GM12878 (cell line): ENCODE measurements around the gene CLTCL1. TPM values are rescaled to one million over a fixed set of nuclear protein-coding genes. Genes with fewer than 3 reads are reported as not detected.

Experiments
- ATAC-seq: fragments of 200-7000 bp; cut with Tn5 transposase; 3 replicates; pipeline ENCODE4 v1.9.1; 2020; ENCODE audit warnings: mild to moderate bottlenecking, moderate library complexity
- BruUV-seq: library from RNA; stranded (reverse); fragments of 400-500 nt; replicated peaks from 2 replicates; lab custom pipeline; 2021; lab: Mats Ljungman, UMichigan
- CTCF ChIA-PET: fragments of 300-600 bp; sonication (Branson Sonifier 250); formaldehyde crosslinking; extraction: SDS; loops from one replicate; lab custom pipeline; 2021; ENCODE audit warnings: inconsistent platforms; lab: Yijun Ruan, JAX
- POLR2A ChIA-PET: fragments of 350-600 bp; formaldehyde crosslinking; extraction: SDS; loops from one replicate; lab custom pipeline; 2021; ENCODE audit warnings: inconsistent platforms; lab: Charles Lee
- RAD21 ChIA-PET: fragments of 300-600 bp; sonication (Branson Sonifier 250); formaldehyde crosslinking; loops from one replicate; lab custom pipeline; 2023; ENCODE audit warnings: antibody characterized with exemption; ENCODE audit not compliant: unreplicated experiment; lab: Charles Lee
- SMC1A ChIA-PET: fragments of 300-600 bp; sonication (Branson Sonifier 250); formaldehyde crosslinking; loops from one replicate; lab custom pipeline; 2023; ENCODE audit not compliant: unreplicated experiment, uncharacterized antibody; lab: Charles Lee
- DNase-seq: peaks from one replicate; pipeline ENCODE4 v3.0.0-alpha.2; 2011; ENCODE audit warnings: low read depth, low spot score
- FAIRE-seq: peaks from 3 replicates; lab custom pipeline; 2011; peaks lifted over from hg19 to GRCh38; lab: Jason Lieb, UNC
- H2AFZ ChIP-seq: 2 replicates; pipeline ENCODE4 v1.6.0; 2011; ENCODE audit warnings: low read depth, low read length, control low read depth; ENCODE audit not compliant: control insufficient read depth
- H3K27ac ChIP-seq: 2 replicates; pipeline ENCODE4 v1.5.1; 2011; ENCODE audit warnings: control low read depth; ENCODE audit not compliant: control insufficient read depth, insufficient read depth
- H3K27me3 ChIP-seq, 2 experiments: replicated peaks in 1 of 2; 2 replicates each; pipeline versions ENCODE4 v1.6.0 to v1.6.1; 2011; ENCODE audit warnings: low read length in 1 of 2; ENCODE audit not compliant: control insufficient read depth in 2 of 2, insufficient read depth in 2 of 2
- H3K36me3 ChIP-seq, 2 experiments: 2 replicates each; pipeline ENCODE4 v1.5.1; 2011; ENCODE audit warnings: low read length in 1 of 2; ENCODE audit not compliant: control insufficient read depth in 2 of 2, insufficient read depth in 2 of 2
- H3K4me1 ChIP-seq: 2 replicates; pipeline ENCODE4 v1.6.1; 2011; ENCODE audit warnings: mild to moderate bottlenecking, low read length, moderate library complexity, mixed read lengths; ENCODE audit not compliant: control insufficient read depth, insufficient read depth
- H3K4me2 ChIP-seq: 2 replicates; pipeline ENCODE4 v1.6.0; 2011; ENCODE audit warnings: control low read depth; ENCODE audit not compliant: control insufficient read depth, insufficient read depth
- H3K4me3 ChIP-seq: fragments of 200-600 bp; sonication (generic); 2 replicates; pipeline ENCODE4 v1.5.1; 2016
- H3K79me2 ChIP-seq: 2 replicates; pipeline ENCODE4 v1.6.0; 2011; ENCODE audit warnings: low read length; ENCODE audit not compliant: control insufficient read depth, insufficient read depth
- H3K9ac ChIP-seq: 2 replicates; pipeline ENCODE4 v1.8.0; 2011; ENCODE audit warnings: low read length, control low read depth, mixed read lengths; ENCODE audit not compliant: control insufficient read depth, insufficient read depth
- H3K9me3 ChIP-seq: replicated peaks from 3 replicates; pipeline ENCODE4 v1.5.1; 2011; ENCODE audit warnings: mild to moderate bottlenecking, low read length; ENCODE audit not compliant: control insufficient read depth, insufficient read depth
- H4K20me1 ChIP-seq: 2 replicates; pipeline ENCODE4 v1.6.0; 2011; ENCODE audit not compliant: control insufficient read depth, insufficient read depth
- MTA2 ChIP-seq: fragments of 450-650 bp; IDR thresholded peaks from 2 replicates; pipeline ENCODE4 v1.6.1; 2016; ENCODE audit warnings: low read depth, mild to moderate bottlenecking, moderate library complexity
- NFYA ChIP-seq: IDR thresholded peaks from 2 replicates; pipeline ENCODE4 v1.6.1; 2011; ENCODE audit warnings: low read depth, mild to moderate bottlenecking, low read length, improper control_type of control experiment, borderline replicate concordance
- PAX5 ChIP-seq: IDR thresholded peaks from 2 replicates; pipeline ENCODE4 v1.6.1; 2011; ENCODE audit warnings: low read depth, low read length, borderline replicate concordance
- RELB ChIP-seq: fragments of 450-650 bp; IDR thresholded peaks from 2 replicates; pipeline ENCODE4 v1.6.1; 2017; ENCODE audit warnings: low read depth, mild to moderate bottlenecking, moderate library complexity
- ZNF592 ChIP-seq: fragments of 450-650 bp; IDR thresholded peaks from 2 replicates; pipeline ENCODE4 v1.6.1; 2017; ENCODE audit warnings: mild to moderate bottlenecking, moderate library complexity
- WGBS: methylation state at CpG from one replicate; pipeline ENCODE4 v1.1.6; 2016; ENCODE audit warnings: low lambda C conversion rate; ENCODE audit not compliant: insufficient replicate concordance, insufficient coverage; ENCODE audit errors: missing lambda C conversion rate; 5-methylcytosine and 5-hydroxymethylcytosine counted together
- in situ Hi-C: fragments of 300-500 bp; cut with MboI; formaldehyde crosslinking; loops from 9 replicates; pipeline ENCODE4 v1.14.3; 2018; ENCODE audit warnings: mixed read lengths
- intact Hi-C: fragments of 100-400 bp; cut with micrococcal nuclease; formaldehyde crosslinking; loops from one replicate; pipeline ENCODE4 v1.14.2; 2022; ENCODE audit not compliant: unreplicated experiment
- polyA plus RNA-seq, 11 experiments: library from polyadenylated mRNA; depleted of rRNA in 4 of 11; unstranded in 6 of 11; stranded (reverse) in 5 of 11; fragments of >200 nt; fragmentation: Nextera tagmentation in 4 of 11; fragmentation: Illumina TruSeq in 1 of 11; extraction: Ambion mirVana in 4 of 11; extraction: Trizol in 1 of 11; gene quantifications; 1 replicate in 1 of 11; 2 replicates in 10 of 11; pipeline versions ENCODE4 v1.2.1 to v1.2.3, GENCODE V29; 2011 to 2016; ENCODE audit warnings: inconsistent platforms in 2 of 11, missing spikeins in 2 of 11, low read depth in 1 of 11
- total RNA-seq, 4 experiments: library from RNA; depleted of rRNA in 3 of 4; stranded (reverse); fragments of >200 nt in 3 of 4; fragmentation: Illumina TruSeq in 1 of 4; extraction: Trizol in 1 of 4; gene quantifications; 2 replicates each; pipeline versions ENCODE4 v1.2.1 to v1.2.3, GENCODE V29; 2013 to 2021

The CLTCL1 gene
- total and polyA plus RNA-seq, 10 of the 15 experiments (the other 5 are each of a cell fraction or from before 2014, with no cell fraction given): under 0.01 to 0.35 (median 0.12) TPM; not detected in 2

- no peak overlapping the region for H3K4me2 ChIP-seq
- H3K79me2 ChIP-seq: no peaks in the 10 kb centered on the region
- in situ Hi-C loops: no loop called here
- no peaks in the 10 kb centered on the region for H3K4me1 ChIP-seq
- ChIA-PET SMC1A (no interaction called here), RAD21 (no interaction called here), CTCF (no interaction called here), POLR2A (no interaction called here)
- H3K27ac ChIP-seq: no peak overlapping the region
- no TSS peak for BruUV-seq
- peaks cover 12 to 14% of the 10 kb centered on the region in 2 experiments for H3K36me3 ChIP-seq
- ATAC-seq (no peak), DNase-seq (no peak), FAIRE-seq (no peak)
- H2AFZ ChIP-seq: no peak overlapping the region
- no peaks in the 10 kb centered on the region; the same call in 2 of the 3 replicates for H3K9me3 ChIP-seq
- no peak overlapping the region for H3K4me3 ChIP-seq
- intact Hi-C loops: no loop called here
- no peak overlapping the region for H3K9ac ChIP-seq
- WGBS: 97% methylated on average over 3 of the region's 3 CpGs
- no peaks in the 10 kb centered on the region for H4K20me1 ChIP-seq
- H3K27me3 ChIP-seq: no peaks in the 10 kb centered on the region
- TF ChIP-seq MTA2 (no peak), NFYA (no peak), ZNF592 (no peak), PAX5 (no peak), RELB (no peak)
Measured at GRCh38 chr22:19329454-19329853, 37.9 kb upstream of the CLTCL1 start.
